Gastrocnemius medialis (tissue), 4 donors: ENCODE results near the gene CACNB1.

Experiments
- POLR2A ChIP-seq, 2 donors: fragments of 450-650 bp; IDR thresholded peaks; one replicate each; pipeline ENCODE4 v1.6.1; 2017; ENCODE audit warnings: antibody characterized with exemption in 2 of 2, mild to moderate bottlenecking in 2 of 2, moderate library complexity in 2 of 2
- TF ChIP-seq, protein P1 (sequence below), 5 experiments: fragments of 450-650 bp in 3 of 5; fragments of 200-600 bp in 2 of 5; sonication (generic) in 2 of 5; IDR thresholded peaks in 4 of 5; conservative IDR thresholded peaks in 1 of 5; 1 replicate in 4 of 5; 2 replicates in 1 of 5; pipeline ENCODE4 v1.5.1; 2016 to 2019; ENCODE audit warnings: antibody characterized with exemption in 5 of 5, mild to moderate bottlenecking in 3 of 5, moderate library complexity in 3 of 5

- TF ChIP-seq, protein P1, sequence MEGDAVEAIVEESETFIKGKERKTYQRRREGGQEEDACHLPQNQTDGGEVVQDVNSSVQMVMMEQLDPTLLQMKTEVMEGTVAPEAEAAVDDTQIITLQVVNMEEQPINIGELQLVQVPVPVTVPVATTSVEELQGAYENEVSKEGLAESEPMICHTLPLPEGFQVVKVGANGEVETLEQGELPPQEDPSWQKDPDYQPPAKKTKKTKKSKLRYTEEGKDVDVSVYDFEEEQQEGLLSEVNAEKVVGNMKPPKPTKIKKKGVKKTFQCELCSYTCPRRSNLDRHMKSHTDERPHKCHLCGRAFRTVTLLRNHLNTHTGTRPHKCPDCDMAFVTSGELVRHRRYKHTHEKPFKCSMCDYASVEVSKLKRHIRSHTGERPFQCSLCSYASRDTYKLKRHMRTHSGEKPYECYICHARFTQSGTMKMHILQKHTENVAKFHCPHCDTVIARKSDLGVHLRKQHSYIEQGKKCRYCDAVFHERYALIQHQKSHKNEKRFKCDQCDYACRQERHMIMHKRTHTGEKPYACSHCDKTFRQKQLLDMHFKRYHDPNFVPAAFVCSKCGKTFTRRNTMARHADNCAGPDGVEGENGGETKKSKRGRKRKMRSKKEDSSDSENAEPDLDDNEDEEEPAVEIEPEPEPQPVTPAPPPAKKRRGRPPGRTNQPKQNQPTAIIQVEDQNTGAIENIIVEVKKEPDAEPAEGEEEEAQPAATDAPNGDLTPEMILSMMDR (IDR thresholded peaks at IDR 0.05 in 4 of 5, conservative IDR thresholded peaks at IDR 0.05 in 1 of 5), result no peak
- no peak for TF ChIP-seq POLR2A (IDR thresholded peaks at IDR 0.05)
Observed at GRCh38 chr17:39246274-39246673, 48.8 kb upstream of the CACNB1 start.
